Measurements from ENCODE around the gene ARHGAP18. TPM values are rescaled to one million over a fixed set of nuclear protein-coding genes. Genes with fewer than 3 reads are reported as not detected.

Gene ARHGAP18
- total RNA-seq, 6 donors from 2014 or later, result 30.4 to 56.8 (median 48.9) TPM

DNA sequence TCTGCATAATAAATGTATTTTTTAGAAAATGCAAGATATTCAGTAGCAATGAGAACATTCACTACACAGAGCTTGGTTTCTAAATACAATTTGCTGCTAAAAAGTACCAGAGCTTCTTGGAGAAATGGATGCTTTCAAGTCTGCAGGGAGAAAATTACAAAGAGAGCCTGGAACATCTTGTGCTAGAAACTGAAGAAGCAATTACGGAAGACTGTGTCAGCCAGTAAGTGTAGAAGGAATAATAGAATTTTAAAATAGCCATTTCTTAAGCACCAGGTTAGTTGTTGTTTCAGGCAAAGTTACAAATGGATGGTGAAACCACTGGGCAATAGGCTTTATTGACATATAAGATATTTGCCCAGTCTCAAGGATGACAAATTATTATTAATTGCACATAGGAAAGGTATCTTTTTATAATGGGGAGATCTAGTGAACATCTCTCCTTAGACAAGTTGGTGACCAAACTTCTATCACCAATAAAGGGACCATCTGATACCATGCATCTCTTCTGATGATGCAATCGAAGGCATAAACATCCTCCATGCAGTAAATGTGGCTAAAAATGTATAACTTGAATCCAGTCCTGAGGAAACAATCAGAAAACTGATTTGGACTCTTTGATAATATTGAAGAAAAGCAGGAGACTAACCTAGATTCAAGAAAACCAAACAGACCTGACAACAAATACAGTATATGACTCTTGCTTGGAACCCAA is 81.7 kb downstream of the ARHGAP18 start:
- no peaks in the 10 kb centered on the region for H3K9me3 ChIP-seq
- no peak overlapping the region for H3K4me3 ChIP-seq
- H3K27me3 ChIP-seq, result no peaks in the 10 kb centered on the region
- H3K27ac ChIP-seq, result no peak overlapping the region
- WGBS, 2 donors, result 93 to 96% methylated on average over 2 of the region's 2 CpGs
- TF ChIP-seq POLR2AphosphoS5 (IDR thresholded peaks at IDR 0.05) (no peak), POLR2A (IDR thresholded peaks at IDR 0.05) (no peak), EP300 (IDR thresholded peaks at IDR 0.05) (no peak)
- TF ChIP-seq, protein P1, sequence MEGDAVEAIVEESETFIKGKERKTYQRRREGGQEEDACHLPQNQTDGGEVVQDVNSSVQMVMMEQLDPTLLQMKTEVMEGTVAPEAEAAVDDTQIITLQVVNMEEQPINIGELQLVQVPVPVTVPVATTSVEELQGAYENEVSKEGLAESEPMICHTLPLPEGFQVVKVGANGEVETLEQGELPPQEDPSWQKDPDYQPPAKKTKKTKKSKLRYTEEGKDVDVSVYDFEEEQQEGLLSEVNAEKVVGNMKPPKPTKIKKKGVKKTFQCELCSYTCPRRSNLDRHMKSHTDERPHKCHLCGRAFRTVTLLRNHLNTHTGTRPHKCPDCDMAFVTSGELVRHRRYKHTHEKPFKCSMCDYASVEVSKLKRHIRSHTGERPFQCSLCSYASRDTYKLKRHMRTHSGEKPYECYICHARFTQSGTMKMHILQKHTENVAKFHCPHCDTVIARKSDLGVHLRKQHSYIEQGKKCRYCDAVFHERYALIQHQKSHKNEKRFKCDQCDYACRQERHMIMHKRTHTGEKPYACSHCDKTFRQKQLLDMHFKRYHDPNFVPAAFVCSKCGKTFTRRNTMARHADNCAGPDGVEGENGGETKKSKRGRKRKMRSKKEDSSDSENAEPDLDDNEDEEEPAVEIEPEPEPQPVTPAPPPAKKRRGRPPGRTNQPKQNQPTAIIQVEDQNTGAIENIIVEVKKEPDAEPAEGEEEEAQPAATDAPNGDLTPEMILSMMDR (IDR thresholded peaks at IDR 0.05), result no peak
- peaks cover 0 to 7% (median 2%) of the 10 kb centered on the region in 4 donors for H3K4me1 ChIP-seq
- DNase-seq (no peak), ATAC-seq (ENCODE audit: low FRiP score in 2 of 2) (no peak)
- peaks cover 0 to 26% (median 7%) of the 10 kb centered on the region in 4 donors for H3K36me3 ChIP-seq

DNA sequence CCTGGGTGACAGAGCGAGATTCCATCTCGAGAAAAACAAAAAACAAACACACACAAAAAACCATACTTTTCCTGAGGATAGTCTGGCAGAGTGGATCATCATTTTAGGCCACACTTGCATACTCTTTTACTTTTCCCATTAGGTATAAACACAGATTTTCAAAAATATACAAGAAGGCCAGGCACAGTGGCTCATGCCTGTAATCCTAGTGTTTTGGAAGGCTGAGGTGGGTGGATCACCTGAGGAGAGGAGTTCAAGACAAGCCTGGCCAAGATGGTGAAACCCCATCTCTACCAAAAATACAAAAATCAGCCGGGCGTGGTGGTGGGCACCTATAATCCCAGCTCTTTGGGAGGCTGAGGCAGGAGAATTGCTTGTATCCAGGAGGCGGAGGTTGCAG is 85.5 kb downstream of the ARHGAP18 start:
- H3K9me3 ChIP-seq, result no peaks in the 10 kb centered on the region
- TF ChIP-seq EP300 (IDR thresholded peaks at IDR 0.05) (no peak), POLR2AphosphoS5 (IDR thresholded peaks at IDR 0.05) (no peak), POLR2A (IDR thresholded peaks at IDR 0.05) (no peak)
- TF ChIP-seq, protein P1 (IDR thresholded peaks at IDR 0.05), result no peak
- H3K36me3 ChIP-seq, result peaks cover 0 to 17% (median 7%) of the 10 kb centered on the region in 4 donors
- H3K27me3 ChIP-seq, result no peaks in the 10 kb centered on the region
- peaks cover 0 to 7% (median 2%) of the 10 kb centered on the region in 4 donors for H3K4me1 ChIP-seq
- H3K27ac ChIP-seq, result no peak overlapping the region
- 97 to 98% methylated on average over 5 of the region's 5 CpGs for WGBS, 2 donors
- H3K4me3 ChIP-seq, result no peak overlapping the region
- ATAC-seq (ENCODE audit: low FRiP score in 2 of 2), result no peak
- DNase-seq, result no peak

DNA sequence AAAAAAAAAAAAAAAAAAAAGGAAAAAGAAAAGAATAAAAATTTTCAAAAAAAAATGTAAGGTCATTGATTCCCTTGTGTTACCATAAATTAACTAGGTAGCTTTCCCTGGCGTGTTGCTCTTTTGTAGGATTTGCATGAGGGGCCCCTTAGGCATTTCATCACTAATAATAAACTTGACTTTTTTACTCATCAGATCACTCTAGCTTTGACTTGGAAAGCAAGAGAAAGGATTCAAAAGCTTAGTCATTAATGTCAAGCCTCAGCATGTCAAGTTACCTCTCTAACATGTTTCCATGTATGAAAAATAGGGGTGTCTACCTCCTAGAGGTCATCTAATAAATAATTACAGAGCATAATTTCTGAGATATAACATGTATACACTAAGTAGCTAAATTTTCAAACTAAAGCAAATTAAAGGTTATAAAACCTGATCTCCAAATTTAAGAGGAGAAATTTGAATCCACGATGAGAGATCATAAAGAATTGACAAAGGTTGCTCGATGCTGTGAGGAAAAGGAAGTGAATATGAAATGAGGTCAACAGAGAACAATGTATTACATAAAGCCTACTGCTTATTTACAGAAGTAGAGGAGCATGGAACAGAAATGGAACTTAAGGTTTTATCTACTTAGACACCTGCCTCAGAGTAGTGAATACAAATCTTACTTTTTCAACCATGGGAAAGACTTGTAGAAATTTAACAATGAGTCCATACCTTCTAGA is 86.8 kb downstream of the ARHGAP18 start:
- Histone ChIP-seq H3K4me3 (no peak overlapping the region), H3K36me3 (peaks cover 0 to 8% (median 0%) of the 10 kb centered on the region in 4 donors), H3K27ac (peak overlapping the region in 1 of 4 donors; percentile 5), H3K27me3 (no peaks in the 10 kb centered on the region), H3K4me1 (peaks cover 0 to 7% (median 2%) of the 10 kb centered on the region in 4 donors), H3K9me3 (no peaks in the 10 kb centered on the region)
- ATAC-seq (ENCODE audit: low FRiP score in 2 of 2), result no peak
- WGBS, 2 donors, result 51 to 64% methylated on average over 3 of the region's 3 CpGs
- DNase-seq, result no peak
- TF ChIP-seq, protein P1 (IDR thresholded peaks at IDR 0.05), result no peak
- TF ChIP-seq POLR2AphosphoS5 (IDR thresholded peaks at IDR 0.05) (no peak), EP300 (IDR thresholded peaks at IDR 0.05) (no peak), POLR2A (IDR thresholded peaks at IDR 0.05) (no peak)

DNA sequence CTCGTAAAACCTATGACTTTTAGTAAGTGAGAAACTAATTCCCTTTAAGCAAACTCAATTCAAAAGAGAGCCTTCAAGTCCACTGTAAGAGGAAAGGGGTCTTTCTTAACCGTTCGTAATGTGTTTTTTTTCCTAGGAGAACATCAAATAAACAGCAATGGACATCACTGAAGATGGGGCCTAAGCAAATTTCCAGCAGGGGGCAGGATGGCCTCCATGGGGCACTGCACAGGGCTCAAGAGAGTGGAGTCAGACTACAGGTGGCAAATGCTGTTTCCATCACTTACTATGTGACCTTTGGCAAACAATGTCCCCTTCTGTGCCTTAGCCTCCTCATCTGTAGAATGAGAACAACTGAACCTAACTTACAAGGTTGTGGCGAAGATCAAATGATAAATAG is 88.7 kb downstream of the ARHGAP18 start:
- ATAC-seq (ENCODE audit: low FRiP score in 2 of 2) (no peak), DNase-seq (no peak)
- Histone ChIP-seq H3K4me3 (no peak overlapping the region), H3K4me1 (peaks cover 0 to 7% (median 2%) of the 10 kb centered on the region in 4 donors), H3K36me3 (peaks cover 0 to 9% (median 0%) of the 10 kb centered on the region in 4 donors), H3K9me3 (no peaks in the 10 kb centered on the region), H3K27ac (no peak overlapping the region), H3K27me3 (no peaks in the 10 kb centered on the region)
- TF ChIP-seq, protein P1 (IDR thresholded peaks at IDR 0.05), result peak in 2 of 6 experiments; percentile 14 to 21
- no peak for TF ChIP-seq POLR2A (IDR thresholded peaks at IDR 0.05)
- WGBS, 2 donors, result 81 to 93% methylated on average over 4 of the region's 4 CpGs
